SU-DHL-6 (cell line): ENCODE measurements around the gene PRPF8.

Experiments used
- H2AFZ ChIP-seq: fragments of 200-600 bp; sonication (generic); 2 replicates; pipeline ENCODE4 v1.6.1; 2014; ENCODE audit warnings: low read depth, mild to moderate bottlenecking, moderate library complexity, mixed read lengths, antibody characterized with exemption, low read length; ENCODE audit not compliant: severe bottlenecking
- H3F3A ChIP-seq: fragments of 200-600 bp; shearing (Covaris generic); 2 replicates; pipeline ENCODE4 v1.6.0; 2016; ENCODE audit warnings: antibody characterized with exemption, mild to moderate bottlenecking; ENCODE audit not compliant: insufficient read depth
- H3K27ac ChIP-seq: fragments of 200-600 bp; sonication (generic); 2 replicates; pipeline ENCODE4 v1.5.1; 2016; ENCODE audit warnings: low read depth, mild to moderate bottlenecking, low read length, moderate library complexity, mixed read lengths
- H3K27me3 ChIP-seq: fragments of 200-600 bp; sonication (generic), shearing (Covaris generic); 2 replicates; pipeline ENCODE4 v1.6.0; 2014; ENCODE audit warnings: mild to moderate bottlenecking, low read length
- H3K36me3 ChIP-seq: fragments of 200-600 bp; sonication (generic); 2 replicates; pipeline ENCODE4 v1.6.1; 2014; ENCODE audit warnings: mild to moderate bottlenecking, low read length, mixed read lengths
- H3K4me2 ChIP-seq: fragments of 300-600, 200-600 bp; shearing (Covaris generic), sonication (generic); 2 replicates; pipeline ENCODE4 v1.6.0; 2014; ENCODE audit warnings: low read length, low read depth, mild to moderate bottlenecking; ENCODE audit not compliant: poor library complexity, severe bottlenecking
- H3K4me3 ChIP-seq: fragments of 200-600 bp; sonication (generic); 2 replicates; pipeline ENCODE4 v1.5.1; 2014; ENCODE audit warnings: antibody characterized with exemption, low read length, mild to moderate bottlenecking, mixed read lengths; ENCODE audit not compliant: insufficient read depth, poor library complexity, severe bottlenecking
- H3K79me2 ChIP-seq: fragments of 200-600 bp; sonication (generic); 2 replicates; pipeline ENCODE4 v1.6.1; 2014; ENCODE audit warnings: mild to moderate bottlenecking, low read length, moderate library complexity; ENCODE audit not compliant: insufficient read depth
- H3K9ac ChIP-seq: fragments of 200-600 bp; sonication (generic); 2 replicates; pipeline ENCODE4 v1.7.0; 2014; ENCODE audit warnings: mild to moderate bottlenecking, low read length
- H3K9me2 ChIP-seq: fragments of 200-600 bp; sonication (generic); replicated peaks from 2 replicates; pipeline ENCODE4 v1.6.1; 2014; ENCODE audit warnings: low read length; ENCODE audit not compliant: insufficient read depth
- H3K9me3 ChIP-seq: fragments of 200-600 bp; sonication (generic); 2 replicates; pipeline ENCODE4 v1.6.1; 2014; ENCODE audit warnings: low read length, mixed read lengths; ENCODE audit not compliant: insufficient read depth
- H4K20me1 ChIP-seq: fragments of 200-600 bp; sonication (generic); 2 replicates; pipeline ENCODE4 v1.6.1; 2014; ENCODE audit warnings: low read depth, mild to moderate bottlenecking, antibody characterized with exemption, low read length, moderate library complexity, mixed read lengths
- CTCF ChIP-seq: fragments of 200-600 bp; sonication (generic); IDR thresholded peaks from one replicate; pipeline ENCODE4 v1.5.1; 2017; ENCODE audit warnings: antibody characterized with exemption, mild to moderate bottlenecking, low read length, moderate library complexity; ENCODE audit not compliant: insufficient read depth, poor library complexity, severe bottlenecking
- EZH2phosphoT487 ChIP-seq: fragments of 200-600 bp; sonication (generic), shearing (Covaris generic); conservative IDR thresholded peaks from 2 replicates; pipeline ENCODE4 v1.6.1; 2018; ENCODE audit warnings: mild to moderate bottlenecking, antibody characterized with exemption, low read length, moderate library complexity, mixed read lengths

Gene PRPF8

GRCh38 chr17:1606352-1606985, 78.2 kb downstream of the PRPF8 start:
- Histone ChIP-seq H4K20me1 (no peaks in the 10 kb centered on the region), H3K9me3 (no peaks in the 10 kb centered on the region), H3K27me3 (no peaks in the 10 kb centered on the region), H3K36me3 (0 out of 2 replicates have a peak, but pooled peaks cover 3% of the 10 kb centered on the region), H2AFZ (no peak overlapping the region), H3K79me2 (no peaks in the 10 kb centered on the region), H3K9ac (no peak overlapping the region), H3K27ac (no peak overlapping the region), H3K4me3 (no peak overlapping the region), H3F3A (no peaks in the 10 kb centered on the region), H3K9me2 (no peaks in the 10 kb centered on the region), H3K4me2 (no peak overlapping the region)
- TF ChIP-seq EZH2phosphoT487: no peak

- H3F3A ChIP-seq: no peaks in the 10 kb centered on the region
- 0 out of 2 replicates have a peak, but pooled peaks cover 3% of the 10 kb centered on the region for H3K36me3 ChIP-seq
- H3K9me3 ChIP-seq: no peaks in the 10 kb centered on the region
- no peak overlapping the region for H3K9ac ChIP-seq
- H3K79me2 ChIP-seq: no peaks in the 10 kb centered on the region
- H3K4me3 ChIP-seq: no peak overlapping the region
- no peak overlapping the region for H3K27ac ChIP-seq
- H3K9me2 ChIP-seq: no peaks in the 10 kb centered on the region
- no peaks in the 10 kb centered on the region for H3K27me3 ChIP-seq
- H3K4me2 ChIP-seq: no peak overlapping the region
- no peaks in the 10 kb centered on the region for H4K20me1 ChIP-seq
- H2AFZ ChIP-seq: no peak overlapping the region
- TF ChIP-seq EZH2phosphoT487: no peak
- no peak for TF ChIP-seq CTCF
Observed at GRCh38 chr17:1605681-1606351, 78.9 kb downstream of the PRPF8 start.

- Histone ChIP-seq H3K9ac (no peak overlapping the region), H3K27me3 (no peaks in the 10 kb centered on the region), H4K20me1 (no peaks in the 10 kb centered on the region), H3F3A (no peaks in the 10 kb centered on the region), H3K9me3 (no peaks in the 10 kb centered on the region), H3K27ac (no peak overlapping the region), H3K36me3 (0 out of 2 replicates have a peak, but pooled peaks cover 3% of the 10 kb centered on the region), H3K4me2 (no peak overlapping the region), H3K4me3 (no peak overlapping the region), H3K9me2 (no peaks in the 10 kb centered on the region), H2AFZ (no peak overlapping the region), H3K79me2 (no peaks in the 10 kb centered on the region)
- no peak for TF ChIP-seq EZH2phosphoT487
- no peak for TF ChIP-seq CTCF
Observed at GRCh38 chr17:1604831-1605528, 79.7 kb downstream of the PRPF8 start.
